Upper lobe of right lung (tissue), 1 donor: ENCODE measurements around the gene TARS3. TPM values are rescaled to one million over a fixed set of nuclear protein-coding genes. Genes with fewer than 3 reads are reported as not detected.

ENCODE experiments used
- ATAC-seq: fragments of 200-7000 bp; cut with Tn5 transposase; one replicate; pipeline ENCODE4 v1.9.1; 2020; ENCODE audit warnings: mild to moderate bottlenecking, moderate library complexity
- DNase-seq: peaks from one replicate; pipeline ENCODE4 v3.0.0-alpha.2; 2020
- H3K27ac ChIP-seq: fragments of 200-600 bp; one replicate; pipeline ENCODE4 v1.8.0; 2022
- H3K27me3 ChIP-seq: fragments of 200-600 bp; one replicate; pipeline ENCODE4 v1.8.0; 2022; ENCODE audit warnings: mild to moderate bottlenecking
- H3K36me3 ChIP-seq: fragments of 200-600 bp; one replicate; pipeline ENCODE4 v1.8.0; 2022
- H3K4me1 ChIP-seq: fragments of 200-600 bp; one replicate; pipeline ENCODE4 v1.8.0; 2022
- H3K4me3 ChIP-seq: fragments of 200-600 bp; one replicate; pipeline ENCODE4 v1.8.0; 2022; ENCODE audit warnings: mild to moderate bottlenecking
- H3K9me3 ChIP-seq: fragments of 200-600 bp; one replicate; pipeline ENCODE4 v1.8.0; 2022
- intact Hi-C: fragments of 100-400 bp; cut with DNase I; formaldehyde crosslinking; loops from one replicate; pipeline ENCODE4 v1.11.0; 2022
- total RNA-seq: library from RNA; stranded (reverse); fragmentation: NEBNext Ultra II Directional; extraction: Animal tissue kit (Norgen Biotek cat#: 25700); gene quantifications from one replicate; pipeline ENCODE4 v1.2.1, GENCODE V29; 2021
- TF ChIP-seq, protein P1 (sequence below): fragments of 200-600 bp; IDR thresholded peaks from one replicate; pipeline ENCODE4 v1.8.0; 2022; ENCODE audit warnings: antibody characterized with exemption
- donor health status: DM: no; HTN: yes; CAD: no; lungs with severe emphysema.

Gene TARS3
- total RNA-seq, 1 donor from 2014 or later = 12.0 TPM

DNA sequence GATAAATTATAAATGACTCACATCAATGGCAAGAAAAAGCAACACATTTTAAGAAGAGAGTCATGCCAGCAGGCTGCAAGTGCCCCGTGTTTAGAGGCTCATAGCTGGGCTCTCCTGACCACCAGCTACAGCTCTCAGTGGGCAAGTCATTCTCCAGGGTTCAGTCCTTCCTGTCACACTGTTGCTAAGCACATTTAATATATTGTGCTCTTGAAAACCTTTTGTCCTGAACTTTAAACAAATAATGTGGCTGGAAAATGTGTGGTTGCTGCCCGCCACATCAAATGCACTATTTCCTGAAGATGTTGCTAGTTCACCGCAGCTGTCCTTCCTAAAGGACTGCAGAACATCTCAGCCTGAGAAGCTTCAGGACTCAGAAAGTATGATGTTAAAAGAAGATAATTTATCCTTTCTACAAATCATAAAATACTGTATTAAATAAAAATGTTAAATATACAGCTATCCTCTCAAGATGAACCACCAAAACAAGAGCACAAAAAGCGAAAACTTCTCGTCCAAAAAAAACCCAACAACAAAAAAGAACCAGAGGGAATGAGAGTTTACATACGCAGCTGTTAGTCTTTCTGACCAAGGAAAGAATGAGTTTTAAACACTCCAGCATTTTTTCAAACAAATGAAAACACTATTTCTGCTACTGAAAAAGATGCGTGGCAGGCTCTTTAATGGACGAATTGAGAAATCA, 951 bp downstream of the TARS3 start:
- H3K27ac ChIP-seq = peak overlapping the region; percentile 92
- TF ChIP-seq, protein P1, sequence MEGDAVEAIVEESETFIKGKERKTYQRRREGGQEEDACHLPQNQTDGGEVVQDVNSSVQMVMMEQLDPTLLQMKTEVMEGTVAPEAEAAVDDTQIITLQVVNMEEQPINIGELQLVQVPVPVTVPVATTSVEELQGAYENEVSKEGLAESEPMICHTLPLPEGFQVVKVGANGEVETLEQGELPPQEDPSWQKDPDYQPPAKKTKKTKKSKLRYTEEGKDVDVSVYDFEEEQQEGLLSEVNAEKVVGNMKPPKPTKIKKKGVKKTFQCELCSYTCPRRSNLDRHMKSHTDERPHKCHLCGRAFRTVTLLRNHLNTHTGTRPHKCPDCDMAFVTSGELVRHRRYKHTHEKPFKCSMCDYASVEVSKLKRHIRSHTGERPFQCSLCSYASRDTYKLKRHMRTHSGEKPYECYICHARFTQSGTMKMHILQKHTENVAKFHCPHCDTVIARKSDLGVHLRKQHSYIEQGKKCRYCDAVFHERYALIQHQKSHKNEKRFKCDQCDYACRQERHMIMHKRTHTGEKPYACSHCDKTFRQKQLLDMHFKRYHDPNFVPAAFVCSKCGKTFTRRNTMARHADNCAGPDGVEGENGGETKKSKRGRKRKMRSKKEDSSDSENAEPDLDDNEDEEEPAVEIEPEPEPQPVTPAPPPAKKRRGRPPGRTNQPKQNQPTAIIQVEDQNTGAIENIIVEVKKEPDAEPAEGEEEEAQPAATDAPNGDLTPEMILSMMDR = no peak
- no peak for DNase-seq

DNA sequence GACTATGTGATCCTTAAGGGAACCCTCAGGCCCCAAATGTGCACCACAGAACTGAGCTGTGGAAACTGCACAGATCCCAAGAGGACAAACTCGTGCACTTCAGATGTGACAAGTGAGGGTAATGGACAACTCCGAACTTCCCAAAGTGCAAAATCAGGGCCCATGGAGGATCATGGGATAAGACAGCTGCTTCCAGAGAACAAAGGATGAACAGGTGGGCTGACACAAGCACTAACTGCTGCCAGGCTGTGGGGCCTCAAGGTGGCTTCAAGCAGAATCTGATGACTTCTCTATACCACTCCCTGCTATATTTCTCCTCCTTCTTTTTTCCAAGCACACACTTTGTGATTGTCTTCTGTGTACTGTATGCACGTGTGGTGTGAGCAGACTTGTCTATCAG, 5.4 kb downstream of the TARS3 start:
- Histone ChIP-seq H3K27me3 (no peaks in the 10 kb centered on the region), H3K9me3 (no peaks in the 10 kb centered on the region), H3K27ac (no peak overlapping the region), H3K4me3 (no peak overlapping the region), H3K4me1 (peaks cover 7% of the 10 kb centered on the region), H3K36me3 (peaks cover 45% of the 10 kb centered on the region)
- intact Hi-C loops = no loop called here
- ATAC-seq (no peak), DNase-seq (no peak)
- TF ChIP-seq, protein P1 = no peak

More for the DNA sequence above, 951 bp downstream of the TARS3 start:
- Histone ChIP-seq H3K4me1 (peaks cover 7% of the 10 kb centered on the region), H3K36me3 (peaks cover 37% of the 10 kb centered on the region), H3K27me3 (no peaks in the 10 kb centered on the region), H3K4me3 (peak overlapping the region; percentile 84), H3K9me3 (no peaks in the 10 kb centered on the region)
- no peak for ATAC-seq
- intact Hi-C loops = no loop called here

DNA sequence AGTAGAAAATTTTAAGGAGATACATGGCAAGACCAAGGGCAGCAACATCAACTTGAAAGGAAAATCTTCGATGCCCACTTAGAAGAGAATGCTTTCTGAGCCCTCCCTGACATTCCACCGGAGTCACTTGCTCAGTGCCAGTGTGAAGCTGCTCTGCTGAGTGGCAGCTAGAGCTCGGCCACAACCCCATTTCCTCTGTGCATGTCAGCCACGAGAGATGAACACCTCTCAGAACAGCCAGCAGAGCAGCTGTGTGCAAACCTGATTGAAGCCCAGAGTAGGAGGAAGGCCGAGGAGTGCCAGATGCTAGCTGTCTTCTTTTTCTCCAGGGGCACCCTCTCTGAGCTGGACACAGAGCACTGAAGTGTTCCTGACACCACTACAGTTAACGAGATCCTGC, 12.2 kb downstream of the TARS3 start:
- no peak for DNase-seq
- H3K4me1 ChIP-seq = no peaks in the 10 kb centered on the region
- no peaks in the 10 kb centered on the region for H3K9me3 ChIP-seq
- ATAC-seq = no peak
- H3K4me3 ChIP-seq = no peak overlapping the region
- H3K27me3 ChIP-seq = no peaks in the 10 kb centered on the region
- intact Hi-C loops = no loop called here
- TF ChIP-seq, protein P1 = no peak
- H3K36me3 ChIP-seq = peaks cover 69% of the 10 kb centered on the region
- H3K27ac ChIP-seq = no peak overlapping the region

DNA sequence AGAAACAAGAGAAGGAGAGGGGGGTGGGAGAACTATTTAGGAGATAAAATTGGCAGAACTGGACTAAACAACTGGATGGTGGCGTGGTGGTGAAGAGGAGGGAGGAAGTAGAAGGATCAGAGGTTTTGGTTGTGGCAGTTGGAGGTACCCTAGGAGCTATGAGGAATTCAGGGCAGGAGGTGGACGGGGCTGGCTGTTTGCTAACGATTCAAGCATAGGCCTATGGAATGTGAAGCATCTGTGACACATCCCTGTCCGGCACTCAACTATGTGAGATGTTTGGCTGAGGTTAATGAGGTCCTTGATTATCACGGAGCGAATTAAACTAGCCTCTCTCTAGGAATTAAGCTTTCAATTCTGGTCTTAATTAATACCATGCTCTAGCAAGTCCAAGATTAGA, 13.5 kb downstream of the TARS3 start:
- Histone ChIP-seq H3K36me3 (peaks cover 77% of the 10 kb centered on the region), H3K4me1 (no peaks in the 10 kb centered on the region), H3K27ac (no peak overlapping the region), H3K4me3 (no peak overlapping the region), H3K27me3 (no peaks in the 10 kb centered on the region), H3K9me3 (no peaks in the 10 kb centered on the region)
- ATAC-seq = peak; percentile 65
- no peak for DNase-seq
- TF ChIP-seq, protein P1 = no peak
- intact Hi-C loops = no loop called here

DNA sequence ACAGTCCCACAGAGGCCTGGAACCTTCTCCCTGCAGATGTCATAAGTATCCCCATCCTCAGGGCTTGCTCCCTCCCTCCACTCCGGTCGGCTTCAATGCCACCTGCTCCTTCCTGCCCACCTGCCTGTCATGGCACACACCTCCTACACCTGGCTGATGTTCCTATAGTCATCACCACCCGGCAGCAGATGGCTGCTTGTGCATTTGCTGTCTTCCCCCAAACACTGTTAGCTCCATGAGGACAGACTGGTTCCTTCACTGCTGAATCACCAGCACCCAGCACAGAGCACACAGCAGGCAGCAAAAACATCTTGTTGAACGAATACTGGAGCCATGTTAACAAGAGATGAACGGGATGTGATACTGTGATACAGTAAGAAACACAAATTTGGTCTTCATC, 14.8 kb downstream of the TARS3 start:
- Histone ChIP-seq H3K4me3 (no peak overlapping the region), H3K9me3 (no peaks in the 10 kb centered on the region), H3K27me3 (no peaks in the 10 kb centered on the region), H3K4me1 (no peaks in the 10 kb centered on the region), H3K36me3 (peaks cover 87% of the 10 kb centered on the region), H3K27ac (no peak overlapping the region)
- TF ChIP-seq, protein P1 = no peak
- ATAC-seq (peak; percentile 23), DNase-seq (no peak)
- intact Hi-C loops = no loop called here
